GM21423 (cell line): ENCODE results near the gene PLA2R1.

Experiments used
- ATAC-seq: cut with Tn5 transposase; IDR thresholded peaks from one replicate; pipeline ENCODE4 v1.9.1; 2021; ENCODE audit warnings: mild to moderate bottlenecking, moderate library complexity; ENCODE audit not compliant: unreplicated experiment

PLA2R1 gene

DNA sequence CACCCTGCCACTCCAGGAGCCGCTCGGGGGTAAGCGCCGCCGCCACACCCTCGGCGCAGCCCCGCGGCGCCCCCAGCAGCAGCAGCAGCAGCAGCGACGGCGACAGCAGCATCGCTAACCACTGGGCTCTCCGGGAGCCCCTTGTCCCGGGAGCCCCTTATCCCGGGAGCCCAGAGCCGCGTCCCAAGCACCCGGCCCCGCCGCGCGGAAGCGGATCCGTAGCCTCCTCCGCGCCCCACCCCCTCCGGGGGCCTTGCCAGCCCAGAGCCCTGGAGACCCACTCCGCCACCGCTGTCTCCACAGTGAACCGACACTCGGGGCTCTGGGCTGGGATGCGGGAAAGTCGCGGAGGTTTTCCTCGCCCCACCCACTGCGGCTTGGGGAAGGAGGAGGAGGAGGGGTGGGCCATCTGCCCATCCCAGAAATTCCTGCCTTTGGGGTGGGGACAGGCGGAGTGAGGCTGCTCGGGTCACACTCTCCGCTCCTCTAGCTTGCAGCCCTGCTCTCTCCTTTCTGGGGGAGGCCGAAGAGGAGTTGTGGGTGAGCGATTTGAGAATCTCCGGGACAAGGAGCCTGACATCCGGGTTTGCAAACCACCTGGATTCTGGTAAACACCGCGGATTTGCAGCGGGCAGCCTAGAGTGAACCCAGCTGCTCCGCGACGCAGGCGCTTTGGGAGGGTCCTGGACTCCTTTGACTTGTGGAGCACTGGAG is at the start of gene PLA2R1:
TSS of gene PLA2R1 (minus strand) at position 324 of the 714 bp plus-strand sequence. CDS start at position 112, 212 bp downstream.
- ATAC-seq = no peak

DNA sequence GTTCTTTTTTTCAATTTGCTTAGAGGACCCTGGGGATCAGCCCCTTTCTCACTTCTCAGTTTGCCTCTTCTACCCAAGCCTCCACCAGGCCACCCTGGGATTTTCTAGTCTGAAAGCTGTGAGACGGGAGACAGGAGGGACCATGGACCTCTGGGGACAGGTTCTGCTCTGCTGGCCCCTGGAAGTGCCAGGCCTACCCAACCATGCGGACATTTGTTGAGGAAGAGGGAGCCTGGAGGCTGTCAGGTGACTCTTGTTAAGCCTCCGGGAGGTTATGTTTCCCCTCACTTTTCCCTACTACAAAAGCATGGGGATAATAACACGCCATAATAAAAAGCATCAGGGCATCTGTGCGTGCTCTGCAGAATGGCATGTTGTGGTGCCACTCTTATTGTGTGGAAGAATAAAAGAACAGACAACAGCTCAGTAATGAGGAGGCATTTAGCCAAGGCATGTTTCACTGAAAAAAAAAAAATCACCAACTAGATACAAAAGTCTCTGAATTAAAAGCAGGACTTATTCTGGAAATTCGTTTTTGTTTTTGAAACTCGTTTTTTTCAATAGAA is 48.3 kb upstream of the PLA2R1 start:
- ATAC-seq = no peak

DNA sequence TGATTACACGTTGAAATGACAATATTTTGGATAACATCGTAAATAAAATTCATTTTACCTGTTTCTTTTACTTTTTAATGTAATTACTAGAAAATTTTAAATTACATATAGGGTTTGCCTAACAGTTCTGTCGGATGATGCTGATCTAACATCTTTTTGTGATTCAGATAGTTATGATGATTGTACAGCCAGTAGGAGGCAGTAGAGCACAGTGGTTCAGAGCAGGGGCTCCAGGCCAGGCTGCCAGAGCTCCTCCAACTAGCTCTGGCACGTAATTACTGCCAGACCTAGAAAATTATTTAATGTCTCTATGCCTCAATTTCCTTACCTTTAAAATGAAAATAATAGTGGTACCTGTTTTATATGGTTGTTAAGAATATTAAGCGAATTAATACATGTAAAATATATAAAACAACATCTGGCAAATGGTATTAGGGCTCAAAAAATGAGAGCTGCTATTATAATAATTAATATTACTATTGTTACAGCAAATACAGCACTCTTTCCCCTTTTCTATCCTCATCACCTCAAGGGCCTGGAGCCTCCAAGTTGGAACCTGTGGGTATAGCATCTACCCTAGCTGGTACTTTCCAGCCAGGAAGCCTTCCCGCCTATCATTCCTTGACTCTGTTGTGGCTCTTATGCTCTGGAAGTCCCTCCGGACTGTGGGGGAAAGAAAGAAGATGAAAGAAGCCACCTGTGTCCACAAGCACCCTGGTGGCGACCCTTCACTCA is 47.7 kb upstream of the PLA2R1 start:
- ATAC-seq = peak; percentile 67

DNA sequence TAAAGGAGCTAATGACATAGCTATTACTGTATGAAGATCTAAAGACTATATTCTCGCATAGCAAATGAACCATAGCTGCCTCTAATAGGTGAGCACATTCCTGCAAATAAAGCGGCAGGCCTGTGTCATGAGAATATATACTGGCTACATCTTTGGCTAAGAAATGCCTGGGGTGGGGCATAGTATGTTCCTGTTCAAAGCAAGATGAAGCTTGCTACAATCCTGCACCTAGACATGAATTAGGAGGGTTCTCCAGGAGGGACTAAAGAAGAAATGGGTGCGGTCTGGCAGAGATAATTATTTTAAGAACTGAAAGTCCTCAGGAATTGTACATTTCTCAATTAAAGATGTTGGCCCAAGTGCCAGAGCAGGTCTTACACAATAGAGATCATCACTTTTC is 46.8 kb upstream of the PLA2R1 start:
- ATAC-seq = no peak

DNA sequence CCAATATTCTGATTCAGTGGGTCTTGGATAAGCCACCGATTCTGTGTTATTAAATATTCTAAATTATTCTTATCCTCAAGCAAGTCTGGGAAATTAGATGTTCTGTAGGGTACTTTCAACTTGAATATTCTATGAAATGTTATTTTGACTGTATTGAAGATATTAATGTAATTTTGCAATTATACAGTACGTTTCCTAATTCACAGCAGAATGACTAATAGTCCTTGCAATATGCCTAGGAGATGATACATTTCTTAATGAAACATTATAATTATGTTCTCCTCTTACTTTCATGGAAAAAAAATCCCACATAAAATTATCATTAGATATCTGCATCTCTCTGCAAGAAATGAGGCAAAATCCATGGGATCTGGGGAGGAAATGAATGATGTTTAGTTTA is 46.2 kb upstream of the PLA2R1 start:
- ATAC-seq = no peak

DNA sequence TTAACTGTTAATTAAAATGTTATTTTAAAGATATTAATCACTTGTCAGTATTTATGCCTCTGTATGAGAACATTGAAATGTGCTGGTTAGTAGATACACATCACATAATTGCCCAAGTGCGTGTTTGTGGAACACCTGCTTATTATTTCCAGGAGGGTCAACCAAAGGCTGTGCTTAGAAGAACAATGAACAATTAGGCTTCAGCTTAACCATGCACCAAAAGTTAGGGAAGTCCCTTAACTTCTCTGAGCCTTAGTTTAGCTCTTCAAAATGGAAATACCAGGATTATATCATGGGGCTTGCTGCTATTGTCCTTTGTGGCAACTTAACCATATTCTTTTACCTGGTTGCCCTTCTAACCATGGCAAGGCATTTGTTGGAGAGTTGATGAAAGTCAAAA is 43.0 kb upstream of the PLA2R1 start:
- no peak for ATAC-seq

DNA sequence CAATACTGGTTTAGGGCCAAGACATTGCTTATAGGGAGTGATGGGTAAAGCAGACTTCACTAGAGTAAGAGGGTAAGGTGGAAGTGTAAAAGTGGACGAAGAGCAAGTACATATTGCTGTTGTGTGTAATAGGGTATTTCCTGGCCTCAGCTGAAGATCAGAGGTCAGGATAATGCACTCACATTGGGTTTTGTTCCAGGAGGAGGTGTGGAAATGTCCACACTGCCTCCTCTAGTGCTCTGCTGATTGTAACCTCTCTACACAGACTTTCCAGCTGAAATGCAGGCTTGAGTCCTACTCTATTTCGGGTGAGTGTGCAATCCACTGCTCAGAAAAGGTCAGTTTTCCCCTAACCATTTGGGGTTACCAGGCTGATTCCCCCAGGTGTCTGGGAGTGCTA is 41.7 kb upstream of the PLA2R1 start:
- ATAC-seq = no peak

DNA sequence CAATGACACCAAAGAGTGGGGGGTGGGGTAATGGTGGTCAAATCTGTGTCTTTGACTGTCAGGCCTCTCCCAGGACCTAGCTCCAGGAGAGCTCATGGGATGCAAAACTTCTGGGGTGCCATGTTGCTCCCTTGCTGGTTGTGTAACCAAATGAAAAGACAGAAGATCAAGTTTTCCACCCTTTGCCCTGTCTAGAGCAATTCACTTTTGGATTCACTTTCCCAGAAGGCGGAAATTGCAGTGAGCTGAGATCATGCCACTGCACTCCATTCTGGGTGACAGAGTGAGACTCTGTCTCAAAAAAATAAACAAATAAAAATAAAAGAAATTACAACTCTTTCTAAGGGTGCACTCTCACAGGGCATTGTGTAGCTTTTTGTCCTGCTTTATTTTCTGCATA is 34.9 kb upstream of the PLA2R1 start:
- ATAC-seq = no peak

DNA sequence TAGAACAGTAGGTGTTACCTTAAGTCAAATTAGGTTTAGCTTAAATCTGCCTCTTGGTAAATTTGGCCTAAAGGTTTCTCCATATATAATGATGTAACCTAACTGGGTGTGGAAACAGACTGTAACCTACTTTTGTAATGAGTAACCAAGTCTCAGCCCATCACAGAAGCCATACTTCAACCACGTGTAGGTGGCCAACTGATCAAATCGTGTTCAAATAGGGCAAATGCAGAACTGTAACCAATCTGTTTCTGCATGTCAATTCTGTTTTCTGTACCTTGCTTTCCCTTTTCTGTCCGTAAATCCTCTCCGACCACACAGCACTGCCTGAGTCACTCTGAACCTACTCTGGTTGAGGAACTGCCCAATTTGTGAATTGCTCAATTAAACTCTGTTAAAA is 34.0 kb upstream of the PLA2R1 start:
- no peak for ATAC-seq

DNA sequence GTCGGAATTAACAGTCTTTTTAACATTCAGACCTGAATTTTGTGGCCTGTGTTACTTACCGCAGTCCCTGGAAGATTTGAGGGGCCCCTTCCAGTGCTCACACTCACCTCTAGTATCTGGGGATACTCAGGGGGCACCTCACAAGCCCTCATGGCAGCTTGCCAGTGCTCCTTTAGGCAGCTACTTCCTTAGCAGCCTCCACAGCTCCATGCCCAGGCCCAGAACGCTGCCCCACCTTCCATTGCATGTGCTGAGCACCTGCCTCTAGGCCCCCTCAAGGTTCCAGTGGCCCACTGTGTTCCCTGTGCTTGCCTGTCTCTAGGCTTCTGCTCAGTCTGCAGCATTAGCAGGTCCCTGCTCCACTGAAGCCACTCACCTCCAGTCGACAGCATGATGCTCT is 30.0 kb upstream of the PLA2R1 start:
- no peak for ATAC-seq

DNA sequence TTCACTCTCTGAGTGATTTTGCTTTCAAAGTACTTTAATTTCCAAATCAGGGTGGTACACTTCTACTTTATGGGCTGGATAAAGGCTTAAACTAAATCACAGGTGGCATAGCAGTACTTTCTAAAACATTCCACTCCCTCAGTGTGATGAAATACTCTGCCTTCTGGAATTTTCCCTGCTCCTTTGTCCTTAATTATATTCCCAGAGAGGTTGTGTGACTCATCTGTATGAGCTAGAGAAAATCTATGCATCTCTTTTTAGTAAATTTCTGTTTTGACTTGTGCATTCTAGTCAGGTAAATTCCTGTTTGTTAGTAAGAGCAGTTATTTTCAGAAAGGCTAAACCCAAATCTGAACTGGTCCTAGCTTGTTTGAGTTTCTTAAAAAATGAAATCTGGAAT is 29.0 kb upstream of the PLA2R1 start:
- no peak for ATAC-seq

DNA sequence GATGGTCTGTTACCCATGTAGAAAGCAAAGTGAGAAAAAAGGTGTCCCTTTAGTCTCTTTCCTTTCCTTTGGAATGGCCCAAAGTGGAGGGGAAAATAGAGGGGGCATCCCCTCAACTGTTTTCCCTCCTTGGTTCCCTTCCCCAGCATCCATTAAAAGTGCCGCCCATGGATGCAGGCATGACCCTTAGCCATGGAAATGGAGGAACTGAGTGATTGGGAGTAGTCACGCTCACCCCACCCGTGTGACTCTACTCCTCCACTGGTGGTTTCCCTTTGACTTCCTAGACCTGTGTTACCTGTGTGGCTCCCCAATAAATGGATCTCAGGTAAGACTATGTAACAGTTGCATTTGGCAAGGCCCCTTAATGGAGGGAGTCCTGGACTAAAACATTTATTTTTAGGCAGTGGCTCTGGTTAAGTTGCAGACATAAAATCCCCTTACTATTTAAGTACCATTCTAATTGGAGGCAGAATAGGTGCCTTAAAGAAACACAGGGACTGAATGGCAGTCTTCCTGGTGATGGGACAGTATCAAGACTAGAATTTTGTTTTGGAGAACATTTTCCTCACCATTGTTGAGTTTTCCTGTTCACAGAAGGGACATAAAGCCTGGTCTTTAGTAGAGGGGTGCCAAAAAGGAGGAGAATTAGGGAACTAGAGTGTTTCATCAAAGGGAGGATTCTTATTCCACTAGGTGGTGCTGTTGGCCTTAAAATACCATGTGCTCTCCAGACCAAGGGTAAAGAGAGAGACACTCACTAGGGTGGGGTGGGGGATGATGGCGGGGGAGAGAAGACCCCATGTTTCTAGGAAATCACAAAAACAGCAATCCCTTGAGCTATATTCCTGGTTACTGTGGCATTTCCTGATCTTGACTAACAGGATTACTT is 25.7 kb upstream of the PLA2R1 start:
- no peak for ATAC-seq

DNA sequence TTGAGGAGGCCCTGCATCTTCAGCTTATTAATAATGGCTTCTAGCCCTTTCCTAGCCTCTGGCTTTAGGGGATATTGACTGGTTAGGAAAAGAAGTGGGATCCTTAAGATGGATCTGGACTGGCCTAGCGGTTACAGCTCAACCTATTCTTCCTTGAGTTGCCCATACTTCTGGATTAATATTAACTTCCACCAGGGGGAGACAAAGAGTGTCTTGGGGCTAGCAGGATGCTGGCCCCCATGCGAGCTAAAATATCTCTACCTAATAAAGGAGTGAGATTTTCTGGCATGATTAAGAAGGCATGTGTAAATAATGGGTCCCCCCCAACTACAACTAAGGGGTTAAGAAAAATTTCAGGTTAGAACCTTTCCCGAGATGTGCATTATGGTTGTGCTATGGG is 23.2 kb upstream of the PLA2R1 start:
- ATAC-seq = no peak

DNA sequence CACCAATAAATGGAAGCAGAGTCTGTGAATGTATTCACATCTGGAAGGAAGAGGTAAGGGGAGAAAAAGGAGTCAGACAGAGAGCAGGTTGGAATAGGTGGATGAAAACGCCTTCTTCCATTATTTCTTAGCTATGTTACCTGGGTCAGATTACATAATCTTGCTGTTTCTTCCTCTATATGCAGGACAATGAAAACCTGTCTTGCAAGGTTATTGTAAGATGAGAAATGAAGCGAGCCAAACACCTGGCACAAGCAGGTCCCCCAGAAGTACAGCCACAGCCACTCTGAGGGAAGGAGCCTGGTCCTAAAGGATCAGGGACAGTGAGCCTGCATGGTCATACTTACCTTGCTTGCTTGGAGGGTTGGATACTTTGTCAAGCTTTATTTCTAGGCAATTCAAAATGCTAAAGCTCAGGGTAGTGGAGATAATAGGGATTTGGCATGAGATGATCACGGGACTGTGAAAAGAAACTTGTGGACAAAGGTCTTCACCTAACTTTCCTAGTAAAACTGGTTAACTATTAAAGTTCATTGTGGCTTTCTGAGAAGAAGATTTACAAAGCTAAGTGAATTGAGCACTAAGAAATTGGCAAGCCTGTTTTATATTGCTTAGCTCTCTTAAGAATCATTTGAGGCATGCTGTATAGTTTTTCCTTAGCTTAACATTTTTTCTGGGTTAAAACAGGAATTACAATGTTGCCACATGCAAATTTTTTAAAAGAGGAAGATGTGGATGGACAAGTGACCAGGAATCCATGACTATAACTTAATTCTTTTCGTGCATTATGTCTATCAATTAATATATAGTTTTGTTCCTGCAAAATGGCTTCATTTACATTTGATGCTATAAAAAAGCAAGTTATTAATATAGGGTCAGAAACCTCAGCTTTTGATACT is 15.7 kb upstream of the PLA2R1 start:
- ATAC-seq = no peak

DNA sequence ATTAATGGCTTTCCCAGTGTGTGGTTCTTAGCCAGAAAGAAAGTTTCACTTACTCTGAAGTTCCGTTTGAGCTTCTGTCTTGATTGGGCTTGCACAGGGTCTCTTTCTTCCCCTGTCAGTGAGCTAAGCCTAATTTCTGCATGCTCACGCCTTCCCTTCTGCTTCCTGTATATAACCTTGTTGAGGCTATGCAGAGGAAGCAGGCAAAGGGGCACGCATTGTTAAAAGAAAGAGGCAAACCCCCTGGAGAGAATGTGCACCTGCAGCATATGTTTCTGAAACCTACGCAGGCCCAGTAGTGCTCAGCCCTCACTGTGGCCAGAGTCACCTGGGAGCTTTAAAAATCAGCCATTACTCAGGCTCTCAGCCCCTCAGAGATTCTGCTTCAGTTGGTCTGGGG is 14.5 kb upstream of the PLA2R1 start:
- no peak for ATAC-seq

DNA sequence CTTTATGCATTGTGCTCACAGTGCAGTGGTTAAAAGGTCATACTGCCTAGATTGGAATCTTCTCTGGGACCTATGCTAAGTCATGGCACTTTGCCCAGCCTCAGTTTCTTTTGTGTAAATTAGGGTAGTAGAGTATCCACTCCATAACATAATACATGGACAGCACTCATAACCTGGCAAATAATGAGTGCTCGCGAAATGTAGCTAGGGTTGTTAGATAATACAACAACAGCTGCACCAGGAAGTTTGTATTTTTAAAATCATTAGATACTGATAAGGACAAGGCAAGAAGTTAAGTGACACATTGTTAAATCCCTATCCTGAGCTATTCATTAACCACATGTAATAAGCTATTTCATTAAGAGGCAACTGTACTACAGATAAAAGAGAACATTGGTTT is 13.8 kb upstream of the PLA2R1 start:
- no peak for ATAC-seq

DNA sequence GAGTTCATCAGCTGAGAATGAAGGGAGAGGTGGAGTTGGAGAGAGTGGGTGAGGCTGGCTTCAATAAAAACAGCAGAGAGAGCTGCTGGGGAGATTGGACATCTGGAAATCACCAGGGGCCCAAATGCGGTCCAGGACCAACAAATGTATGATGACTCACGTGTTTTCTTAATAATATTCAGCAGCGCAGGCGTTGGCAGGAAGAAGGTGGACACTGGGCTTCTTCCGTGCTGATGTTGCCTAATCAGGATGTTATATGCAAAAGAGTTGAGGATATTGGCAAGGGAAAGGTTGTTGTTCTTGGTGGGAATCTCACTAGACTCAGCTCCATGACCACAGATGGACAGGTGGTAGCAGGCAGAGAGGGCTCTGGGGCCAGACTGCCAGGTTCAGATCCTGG is 12.8 kb upstream of the PLA2R1 start:
- ATAC-seq = no peak

DNA sequence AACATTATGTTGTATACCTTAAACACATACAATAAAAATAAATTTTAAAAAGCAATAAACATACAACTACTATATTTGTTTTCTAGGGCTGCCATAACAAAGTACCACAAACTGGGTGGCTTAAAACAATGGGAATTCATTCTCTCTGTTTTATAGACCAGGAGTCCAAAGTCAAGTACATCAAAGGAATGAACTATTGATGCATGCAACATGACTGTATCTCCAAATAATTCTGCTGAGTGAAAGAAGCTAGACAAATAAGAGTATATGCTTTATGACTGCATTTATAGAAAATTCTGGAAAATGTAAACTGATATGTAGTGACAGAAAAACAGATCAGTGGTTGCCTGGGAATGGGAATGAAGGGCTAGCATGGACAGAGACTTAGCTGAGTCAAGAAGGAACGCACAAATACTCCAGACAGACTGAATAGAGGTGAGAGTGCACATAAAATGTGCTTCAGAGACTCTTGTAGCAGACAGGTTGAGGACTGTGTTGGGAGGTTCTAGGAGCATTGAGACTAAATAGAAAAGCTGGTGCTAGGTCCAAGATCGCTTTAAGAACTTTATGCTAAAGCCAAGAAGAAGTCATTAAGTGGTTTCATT is 11.0 kb upstream of the PLA2R1 start:
- ATAC-seq = no peak

DNA sequence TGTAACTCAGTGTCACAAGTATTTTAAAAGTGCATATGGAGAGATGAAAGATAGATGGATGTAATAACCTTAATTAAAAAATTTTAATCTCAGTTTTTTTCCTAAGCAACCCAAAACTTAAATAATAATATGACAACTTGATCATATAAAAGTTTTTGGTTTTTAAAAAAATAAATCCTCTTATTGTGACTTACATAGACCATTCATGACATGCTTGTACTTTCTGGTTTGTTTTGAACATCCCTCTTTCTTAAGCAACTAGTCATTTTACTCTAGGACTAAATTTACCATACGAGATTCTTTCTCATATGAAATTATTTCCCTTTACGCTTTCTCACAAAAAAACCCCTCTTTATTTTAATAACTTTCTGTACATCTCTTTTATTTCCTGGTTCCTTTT is 6.5 kb upstream of the PLA2R1 start:
- no peak for ATAC-seq

DNA sequence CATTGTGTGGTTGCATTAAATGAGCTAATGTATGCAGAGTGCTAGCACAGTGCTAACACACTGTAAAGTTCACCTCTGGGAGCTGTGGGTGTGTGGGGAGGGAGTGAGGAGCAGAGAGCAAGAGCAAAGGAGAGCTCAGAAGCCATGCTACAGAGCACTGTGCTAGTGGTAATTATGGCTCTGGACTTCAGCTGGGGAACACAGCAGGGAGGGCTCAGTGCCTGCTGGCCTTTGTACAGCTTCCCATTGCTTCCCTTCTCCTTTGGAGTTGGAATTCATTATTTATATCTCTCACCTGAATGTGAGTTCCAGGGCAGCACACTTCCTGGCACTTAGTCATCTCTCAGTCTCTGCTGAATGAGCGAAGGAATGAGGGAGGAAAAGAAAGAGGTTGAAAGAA is 2.5 kb upstream of the PLA2R1 start:
- no peak for ATAC-seq
